Activated naive CD4-positive, alpha-beta T cell treated with anti-CD3 and anti-CD28 coated beads, Interleukin-2, amount 50 U/mL, for 24 hours (primary cell): ENCODE measurements around the gene DCDC2.
"Not testable (repeated sequence)": the region's sequence is repeated elsewhere in the genome, so short reads cannot be mapped to it uniquely, and the experiment has no call there.

Experiments
- H3K27ac Mint-ChIP-seq: one replicate; pipeline ENCODE4 v1.8.0; 2021; ENCODE audit warnings: mild to moderate bottlenecking, mixed read lengths
- H3K27me3 Mint-ChIP-seq: one replicate; pipeline ENCODE4 v1.8.0; 2021; ENCODE audit warnings: mixed read lengths
- H3K36me3 Mint-ChIP-seq: one replicate; pipeline ENCODE4 v1.8.0; 2021; ENCODE audit warnings: mixed read lengths
- H3K4me1 Mint-ChIP-seq: one replicate; pipeline ENCODE4 v1.8.0; 2021; ENCODE audit warnings: mixed read lengths
- H3K4me3 Mint-ChIP-seq: one replicate; pipeline ENCODE4 v1.8.0; 2021; ENCODE audit warnings: mild to moderate bottlenecking, mixed read lengths
- H3K9me3 Mint-ChIP-seq: one replicate; pipeline ENCODE4 v1.8.0; 2021; ENCODE audit warnings: mixed read lengths

The DCDC2 gene

DNA sequence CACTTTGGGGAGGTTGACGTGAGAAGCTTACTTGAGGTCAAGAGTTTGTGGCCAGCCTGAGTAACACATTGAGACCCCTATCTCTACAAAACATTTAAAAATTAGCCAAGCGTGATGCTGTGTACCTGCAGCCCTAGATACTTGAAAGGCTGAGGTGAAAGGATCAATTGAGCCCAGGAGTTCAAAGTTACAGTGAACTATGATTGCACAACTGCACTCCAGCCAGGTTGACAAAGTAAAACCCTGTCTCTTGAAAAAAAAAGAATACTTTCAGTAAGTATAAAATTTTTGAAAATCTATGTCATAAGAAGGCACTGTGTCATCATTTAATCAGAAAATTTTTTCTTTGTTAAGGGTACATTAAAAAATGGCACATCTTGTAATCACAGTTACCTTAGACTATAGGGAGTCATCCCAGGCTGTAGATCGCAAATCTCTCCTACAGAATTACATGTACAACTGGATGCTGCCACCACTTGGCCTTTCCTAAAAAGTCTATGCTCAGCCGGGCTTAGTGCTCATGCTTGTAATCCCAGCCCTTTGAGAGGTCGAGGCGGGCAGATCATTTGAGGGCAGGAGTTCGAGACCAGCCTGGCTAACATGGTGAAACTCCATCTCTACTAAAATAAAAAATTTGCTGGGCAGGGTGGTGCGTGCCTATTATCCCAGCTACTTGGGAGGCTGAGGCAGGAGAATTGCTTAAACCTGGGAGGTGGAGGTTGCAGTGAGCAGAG is 27.8 kb upstream of the DCDC2 start:
- Mint-ChIP-seq H3K27ac (no peak overlapping the region), H3K9me3 (no peaks in the 10 kb centered on the region), H3K4me1 (no peaks in the 10 kb centered on the region), H3K36me3 (no peaks in the 10 kb centered on the region), H3K27me3 (peaks cover 9% of the 10 kb centered on the region), H3K4me3 (no peak overlapping the region)

DNA sequence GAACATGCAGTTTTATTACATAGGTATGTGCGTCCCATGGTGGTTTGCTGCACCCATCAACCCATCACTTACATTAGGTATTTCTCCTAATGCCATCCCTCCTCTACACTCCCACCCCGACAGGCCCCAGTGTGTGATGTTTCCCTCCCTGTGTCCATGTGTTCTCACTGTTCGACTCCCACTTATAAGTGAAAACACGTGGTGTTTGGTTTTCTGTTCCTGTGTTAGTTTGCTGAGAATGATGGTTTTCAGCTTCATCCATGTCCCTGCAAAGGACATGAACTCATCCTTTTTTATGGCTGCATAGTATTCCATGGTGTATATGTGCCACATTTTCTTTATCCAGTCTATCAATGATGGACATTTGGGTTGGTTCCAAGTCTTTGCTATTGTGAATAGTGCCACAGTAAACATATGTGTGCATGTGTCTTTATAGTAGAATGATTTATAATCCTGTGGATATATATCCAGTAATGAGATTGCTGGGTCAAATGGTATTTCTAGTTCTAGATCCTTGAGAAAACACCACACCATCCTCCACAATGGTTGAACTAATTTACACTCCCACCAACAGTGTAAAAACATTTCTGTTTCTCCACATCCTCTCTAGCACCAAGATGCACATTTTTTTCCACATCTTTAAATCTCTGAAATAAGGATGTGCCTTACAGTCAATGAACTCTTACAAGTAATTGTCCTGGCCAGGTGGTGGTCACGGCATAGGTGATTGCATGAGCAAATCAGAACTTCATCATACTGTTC is 26.7 kb upstream of the DCDC2 start:
- H3K36me3 Mint-ChIP-seq, H3K27me3 Mint-ChIP-seq, H3K4me1 Mint-ChIP-seq, H3K4me3 Mint-ChIP-seq, H3K27ac Mint-ChIP-seq, H3K9me3 Mint-ChIP-seq: not testable (repeated sequence)

DNA sequence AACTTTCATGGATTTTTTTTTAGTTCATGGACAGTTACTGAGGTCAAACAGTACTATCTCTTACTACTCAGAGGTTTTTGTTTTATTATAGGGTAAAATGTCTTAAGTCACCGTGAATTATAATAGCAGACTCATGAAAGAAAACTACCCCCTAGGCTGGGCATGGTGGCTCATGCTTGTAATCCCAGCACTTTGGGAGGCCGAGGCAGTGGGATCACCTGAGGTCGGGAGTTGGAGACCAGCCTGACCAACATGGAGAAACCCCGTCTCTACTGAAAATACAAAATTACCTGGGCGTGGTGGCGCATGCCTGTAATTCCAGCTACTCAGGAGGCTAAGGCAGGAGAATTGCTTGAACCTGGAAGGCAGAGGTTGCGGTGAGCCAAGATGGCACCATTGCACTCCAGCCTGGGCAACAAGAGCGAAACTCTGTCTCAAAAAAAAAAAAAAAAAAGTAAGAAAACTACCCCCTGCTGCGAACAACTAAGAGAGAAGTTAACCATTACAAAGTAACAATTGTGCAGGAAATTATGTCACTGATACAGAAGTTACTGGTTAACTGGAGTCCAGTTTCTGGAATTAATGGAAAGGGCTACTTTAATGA is 25.1 kb upstream of the DCDC2 start:
- not testable (repeated sequence) for H3K27ac Mint-ChIP-seq, H3K4me3 Mint-ChIP-seq, H3K9me3 Mint-ChIP-seq, H3K36me3 Mint-ChIP-seq, H3K4me1 Mint-ChIP-seq
- H3K27me3 Mint-ChIP-seq: peaks cover 10% of the 10 kb centered on the region

DNA sequence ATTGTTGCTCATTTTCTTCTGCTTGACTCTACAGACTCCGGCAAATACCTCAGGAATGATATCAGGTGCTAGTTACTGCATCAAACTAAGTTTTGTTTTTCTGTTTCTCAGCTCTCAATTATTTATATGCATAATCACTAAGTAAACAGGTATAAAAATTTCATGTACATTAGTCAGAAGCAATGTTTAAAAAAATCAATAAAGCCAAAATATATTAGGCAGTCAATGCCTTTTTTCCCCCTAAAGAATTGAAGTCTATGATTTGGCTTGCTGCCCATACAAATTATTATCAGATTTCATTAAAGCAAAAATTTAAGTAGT is 24.3 kb upstream of the DCDC2 start:
- no peak overlapping the region for H3K27ac Mint-ChIP-seq
- no peaks in the 10 kb centered on the region for H3K9me3 Mint-ChIP-seq
- H3K4me3 Mint-ChIP-seq: no peak overlapping the region

DNA sequence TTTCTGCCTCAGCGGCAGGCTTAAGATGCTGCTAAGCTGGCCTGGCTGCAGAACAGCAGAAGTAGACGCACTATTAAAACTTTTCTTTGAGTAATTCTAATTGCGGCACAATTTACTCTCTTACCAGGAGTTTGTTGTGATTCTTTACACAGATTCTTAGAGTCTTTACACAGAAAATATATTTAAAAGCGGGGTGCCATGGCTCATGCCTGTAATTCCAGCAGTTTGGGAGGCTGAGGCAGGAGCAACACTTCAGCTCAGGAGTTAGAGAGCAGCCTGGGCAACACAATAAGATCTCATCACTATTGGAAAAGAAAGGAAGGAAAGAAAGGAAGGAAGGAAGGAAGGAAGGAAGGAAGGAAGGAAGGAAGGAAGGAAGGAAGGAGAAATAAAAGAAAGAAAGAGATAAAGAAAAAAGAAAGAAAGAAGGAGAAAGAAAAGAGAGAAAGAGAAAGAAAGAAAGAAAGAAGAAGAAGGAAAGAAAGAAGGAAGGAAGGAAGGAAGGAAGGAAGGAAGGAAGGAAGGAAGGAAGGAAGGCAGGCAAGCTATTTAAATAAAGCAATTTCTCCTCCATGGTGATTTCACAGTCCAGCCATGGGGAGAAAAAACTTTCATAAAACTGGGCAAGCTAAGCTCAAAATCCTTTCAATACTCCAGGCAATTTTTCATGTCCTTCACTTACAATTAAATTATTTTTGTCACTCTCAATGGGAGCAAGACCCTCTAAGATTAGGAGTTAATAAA is 23.8 kb upstream of the DCDC2 start:
- H3K4me3 Mint-ChIP-seq: no peak overlapping the region
- H3K27ac Mint-ChIP-seq: no peak overlapping the region
- no peaks in the 10 kb centered on the region for H3K4me1 Mint-ChIP-seq
- H3K27me3 Mint-ChIP-seq: peaks cover 7% of the 10 kb centered on the region
- H3K9me3 Mint-ChIP-seq: no peaks in the 10 kb centered on the region
- peaks cover 1% of the 10 kb centered on the region for H3K36me3 Mint-ChIP-seq

More for the DNA sequence above, 24.3 kb upstream of the DCDC2 start:
- Mint-ChIP-seq H3K4me1 (no peaks in the 10 kb centered on the region), H3K27me3 (peaks cover 7% of the 10 kb centered on the region), H3K36me3 (peaks cover 1% of the 10 kb centered on the region)

DNA sequence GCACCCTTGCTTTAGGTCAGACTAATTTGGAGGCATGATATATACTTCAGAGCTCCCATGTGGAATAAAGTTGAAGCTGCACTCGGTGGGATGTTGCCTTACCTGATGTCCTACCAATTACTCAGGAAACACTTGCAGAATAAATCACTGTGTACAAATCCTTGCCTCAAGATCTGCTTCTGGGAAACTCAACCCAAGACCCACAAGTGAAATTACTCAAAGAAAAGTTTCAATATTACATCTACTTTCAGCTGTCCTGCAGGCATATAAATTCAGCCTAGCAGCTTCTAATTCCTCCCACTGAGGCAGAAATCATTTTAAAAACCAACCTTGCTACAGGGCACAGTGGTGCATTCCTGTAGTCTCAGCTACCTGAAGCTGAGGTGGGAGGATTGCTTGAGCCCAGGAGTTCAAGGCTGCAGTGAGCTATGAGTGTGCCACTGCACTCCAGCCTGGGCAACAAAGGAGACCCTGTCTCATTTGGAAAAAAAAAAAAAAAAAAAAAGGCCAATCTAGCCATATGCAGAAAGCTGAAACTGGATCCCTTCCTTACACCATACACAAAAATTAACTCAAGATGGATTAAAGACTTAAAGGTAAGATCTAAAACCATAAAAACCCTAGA is 20.7 kb upstream of the DCDC2 start:
- H3K36me3 Mint-ChIP-seq: peaks cover 1% of the 10 kb centered on the region
- no peaks in the 10 kb centered on the region for H3K9me3 Mint-ChIP-seq
- H3K4me3 Mint-ChIP-seq: no peak overlapping the region
- H3K27ac Mint-ChIP-seq: no peak overlapping the region
- peaks cover 2% of the 10 kb centered on the region for H3K27me3 Mint-ChIP-seq
- H3K4me1 Mint-ChIP-seq: no peaks in the 10 kb centered on the region

DNA sequence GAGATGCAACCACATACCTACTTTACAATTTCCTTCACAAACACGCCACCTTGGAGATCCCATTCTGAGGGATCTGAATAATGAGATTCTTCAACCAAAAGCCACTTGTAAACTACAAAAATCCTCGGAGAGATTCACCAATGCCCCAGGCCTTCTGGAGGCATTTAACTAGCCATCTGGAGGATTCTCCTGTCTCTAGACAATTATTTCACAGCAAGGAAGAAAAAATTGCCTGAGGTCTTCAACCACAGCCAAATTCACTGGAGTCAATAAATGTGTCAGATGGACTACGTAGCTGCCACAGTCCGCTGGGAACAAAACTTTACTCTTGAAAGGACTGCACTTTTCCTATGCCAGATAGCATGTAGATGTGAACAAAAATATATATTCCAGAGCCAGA is 19.0 kb upstream of the DCDC2 start:
- peaks cover 1% of the 10 kb centered on the region for H3K36me3 Mint-ChIP-seq
- no peaks in the 10 kb centered on the region for H3K9me3 Mint-ChIP-seq
- H3K4me3 Mint-ChIP-seq: no peak overlapping the region
- no peak overlapping the region for H3K27ac Mint-ChIP-seq
- H3K4me1 Mint-ChIP-seq: no peaks in the 10 kb centered on the region
- H3K27me3 Mint-ChIP-seq: peaks cover 2% of the 10 kb centered on the region

DNA sequence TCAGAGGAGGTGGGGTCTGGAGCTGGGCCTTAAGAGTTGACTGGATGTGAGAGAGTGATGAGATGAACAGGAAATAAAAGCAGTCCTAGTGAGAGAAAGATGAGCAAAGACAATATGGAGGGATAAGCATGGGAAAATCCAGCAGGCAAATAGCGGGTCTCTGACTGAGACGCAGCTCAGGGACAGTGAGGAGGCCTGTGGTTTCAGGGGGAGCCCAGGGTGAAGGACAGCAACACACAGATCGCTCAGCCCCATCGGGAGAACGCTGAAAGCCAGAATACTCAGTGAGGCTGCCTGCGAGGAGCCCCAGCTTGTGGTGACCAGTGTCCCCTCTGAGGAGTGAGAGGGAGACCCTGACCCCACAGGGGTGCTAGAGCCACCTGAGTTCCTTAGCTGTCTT is 16.8 kb upstream of the DCDC2 start:
- H3K9me3 Mint-ChIP-seq: no peaks in the 10 kb centered on the region
- no peak overlapping the region for H3K4me3 Mint-ChIP-seq
- H3K36me3 Mint-ChIP-seq: peaks cover 1% of the 10 kb centered on the region
- H3K27ac Mint-ChIP-seq: no peak overlapping the region
- H3K4me1 Mint-ChIP-seq: no peaks in the 10 kb centered on the region
- peaks cover 2% of the 10 kb centered on the region for H3K27me3 Mint-ChIP-seq

DNA sequence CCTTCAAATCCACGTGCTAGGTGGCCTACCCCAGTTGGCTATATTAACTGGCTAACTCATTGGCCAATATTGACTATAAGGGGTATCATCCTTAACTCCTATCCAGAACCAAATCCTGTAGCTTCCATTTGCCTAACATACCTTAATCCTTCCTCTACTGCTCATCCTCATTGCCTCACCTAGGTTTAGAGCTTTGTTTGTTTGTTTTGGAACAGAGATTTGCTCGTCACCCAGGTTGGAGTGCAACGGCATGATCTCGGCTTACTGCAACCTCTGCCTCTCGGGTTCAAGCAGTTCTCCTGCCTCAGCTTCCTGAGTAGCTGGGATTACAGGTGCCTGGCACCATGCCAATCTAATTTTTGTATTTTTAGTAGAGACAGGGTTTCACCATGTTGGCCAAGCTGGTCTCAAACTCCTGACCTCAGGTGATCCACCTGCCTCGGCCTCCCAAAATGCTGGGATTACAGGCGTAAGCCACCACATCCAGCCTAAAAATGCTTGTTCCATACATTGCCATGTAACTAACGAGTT is 7.3 kb upstream of the DCDC2 start:
- not testable (repeated sequence) for H3K27me3 Mint-ChIP-seq

DNA sequence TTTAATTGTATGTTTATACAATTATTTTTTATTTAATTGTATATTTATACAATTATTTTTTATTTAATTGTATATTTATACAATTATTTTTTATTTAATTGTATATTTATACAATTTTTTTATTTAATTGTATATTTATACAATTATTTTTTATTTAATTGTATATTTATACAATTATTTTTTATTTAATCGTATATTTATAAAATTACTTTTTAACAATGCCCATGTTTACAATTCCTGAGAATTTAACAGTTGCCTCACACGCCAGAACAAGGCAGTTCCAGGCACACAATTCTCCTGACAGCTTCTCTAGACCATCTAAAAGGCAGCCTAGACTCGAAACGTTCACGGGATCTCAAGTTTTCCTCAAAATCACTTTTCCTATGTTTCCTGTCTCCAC is 4.5 kb upstream of the DCDC2 start:
- H3K27ac Mint-ChIP-seq, H3K4me3 Mint-ChIP-seq, H3K27me3 Mint-ChIP-seq, H3K9me3 Mint-ChIP-seq, H3K36me3 Mint-ChIP-seq: not testable (repeated sequence)
- H3K4me1 Mint-ChIP-seq: peaks cover 28% of the 10 kb centered on the region

More for the DNA sequence above, 7.3 kb upstream of the DCDC2 start:
- not testable (repeated sequence) for H3K9me3 Mint-ChIP-seq, H3K27ac Mint-ChIP-seq, H3K4me3 Mint-ChIP-seq, H3K36me3 Mint-ChIP-seq
- peaks cover 12% of the 10 kb centered on the region for H3K4me1 Mint-ChIP-seq

DNA sequence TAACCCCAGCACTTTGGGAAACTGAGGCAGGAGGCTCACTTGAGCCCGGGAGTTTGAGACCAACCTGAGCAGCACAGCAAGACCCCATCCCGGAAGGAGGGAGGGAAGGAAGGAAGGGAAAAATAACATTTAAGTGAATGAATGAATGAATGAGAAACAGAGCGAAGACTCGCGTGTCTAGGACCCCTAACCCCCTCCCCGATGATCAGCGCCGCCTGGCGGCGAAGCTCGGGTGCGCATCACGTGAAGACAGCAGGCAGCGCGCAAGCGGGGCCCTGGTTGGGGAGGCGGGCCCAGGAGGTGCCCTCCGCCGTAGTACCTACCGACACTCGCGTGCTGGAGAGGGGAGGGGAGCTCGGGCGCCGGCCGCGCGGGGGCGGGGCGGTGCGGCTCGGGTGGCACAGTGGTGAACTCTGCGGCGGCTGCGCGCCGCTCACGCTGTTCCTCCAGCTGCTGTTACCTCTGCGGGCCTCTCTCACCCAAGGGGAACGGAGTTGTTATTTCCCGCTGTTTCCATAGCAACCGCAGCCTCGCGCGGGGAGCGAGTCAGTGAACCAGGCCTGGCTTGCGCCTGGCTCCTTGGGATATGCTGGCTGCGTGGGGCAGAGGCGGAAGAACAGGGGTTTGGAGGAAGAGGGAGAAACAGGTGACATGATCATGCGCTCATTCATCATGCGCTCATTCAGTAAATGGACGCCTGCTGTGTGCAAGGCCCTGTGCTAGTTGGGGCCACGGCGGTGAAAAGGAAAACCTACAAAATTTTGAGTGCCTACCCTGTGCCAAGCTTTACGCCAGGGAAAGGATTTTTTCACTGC is 2.0 kb upstream of the DCDC2 start:
- Mint-ChIP-seq H3K9me3 (no peaks in the 10 kb centered on the region), H3K4me3 (peak overlapping the region; percentile 88), H3K27ac (peak overlapping the region; percentile 76), H3K27me3 (peaks cover 5% of the 10 kb centered on the region), H3K4me1 (peaks cover 32% of the 10 kb centered on the region), H3K36me3 (no peaks in the 10 kb centered on the region)

DNA sequence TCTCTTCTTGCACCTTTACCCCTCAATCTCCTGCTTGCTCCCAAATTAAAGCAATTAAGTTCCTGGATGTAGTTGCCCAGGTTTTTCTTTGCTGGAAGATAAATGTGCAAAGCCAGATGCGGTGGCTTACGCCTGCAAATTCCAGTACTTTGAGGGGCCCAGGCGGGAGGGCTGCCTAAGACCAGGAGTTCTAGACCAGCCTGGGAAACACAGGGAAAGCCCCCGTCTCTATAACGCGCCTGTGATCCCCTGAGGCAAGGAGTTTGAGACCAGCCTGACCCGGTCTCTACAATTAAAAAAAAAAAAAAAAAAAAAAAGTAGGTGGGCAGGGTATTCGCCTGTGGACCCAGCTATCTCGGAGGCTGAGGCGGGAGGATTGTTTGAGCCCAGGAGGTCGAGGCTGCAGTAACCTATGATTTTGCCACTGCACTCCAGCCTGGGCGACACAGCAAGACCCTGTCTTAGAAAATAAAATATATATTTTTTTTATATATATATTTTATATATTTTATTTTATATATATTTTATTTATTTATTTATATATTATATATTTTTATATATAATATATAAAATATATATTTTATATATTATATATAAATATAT is 461 bp upstream of the DCDC2 start:
- Mint-ChIP-seq H3K36me3 (no peaks in the 10 kb centered on the region), H3K27me3 (no peaks in the 10 kb centered on the region), H3K4me1 (peaks cover 32% of the 10 kb centered on the region), H3K27ac (no peak overlapping the region), H3K9me3 (no peaks in the 10 kb centered on the region), H3K4me3 (peak overlapping the region; percentile 88)

DNA sequence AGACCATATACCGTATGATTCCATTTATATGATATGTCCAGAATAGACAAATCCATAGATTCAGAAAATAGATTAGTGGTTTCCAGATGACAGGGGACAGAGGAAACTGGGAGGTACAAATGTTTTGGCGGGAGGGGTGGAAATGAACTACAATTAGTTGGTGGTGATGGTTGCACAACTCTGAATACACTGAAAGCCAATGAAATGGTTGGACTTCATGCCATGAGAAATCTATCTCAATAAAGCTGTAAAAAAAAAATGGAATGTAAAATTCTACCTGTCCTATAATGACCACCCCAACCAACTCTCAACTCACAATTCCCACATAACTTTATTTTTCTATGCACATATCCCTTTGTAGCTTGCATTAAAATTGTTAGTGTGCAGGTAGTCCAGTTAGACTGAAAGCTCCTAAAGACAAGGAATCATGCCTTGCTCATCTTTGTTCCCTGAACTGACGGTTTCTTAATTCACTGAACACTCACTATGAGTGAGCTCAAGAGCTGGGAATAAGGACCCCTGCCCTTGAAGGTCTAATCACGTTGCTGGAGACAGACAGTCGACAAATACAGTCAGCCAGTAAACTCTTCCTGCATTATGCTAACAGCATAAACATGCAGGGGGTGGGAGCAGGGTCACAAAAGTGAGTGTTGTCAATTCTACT is 1.4 kb downstream of the DCDC2 start:
- Mint-ChIP-seq H3K36me3 (no peaks in the 10 kb centered on the region), H3K4me3 (no peak overlapping the region), H3K4me1 (peaks cover 32% of the 10 kb centered on the region), H3K9me3 (no peaks in the 10 kb centered on the region), H3K27ac (no peak overlapping the region), H3K27me3 (no peaks in the 10 kb centered on the region)

DNA sequence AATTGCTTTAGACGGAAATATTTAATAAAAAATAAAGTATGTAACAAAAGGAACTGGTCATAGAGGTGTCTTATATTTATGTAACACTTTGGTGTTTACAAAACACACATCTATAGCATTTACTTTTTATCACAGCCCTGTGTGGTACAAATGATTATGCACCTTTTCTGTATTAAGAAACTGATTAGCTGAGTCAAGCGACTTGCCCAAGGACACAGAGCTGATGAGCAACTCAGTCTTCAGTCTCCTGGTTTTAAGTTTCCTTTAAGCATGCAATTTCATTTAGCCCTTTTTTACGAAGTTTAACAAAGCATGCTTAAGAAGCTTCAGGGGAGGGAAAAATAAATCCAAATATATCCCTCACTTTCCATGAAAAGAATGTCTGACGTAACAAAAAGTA is 2.5 kb downstream of the DCDC2 start:
- no peak overlapping the region for H3K4me3 Mint-ChIP-seq
- H3K9me3 Mint-ChIP-seq: no peaks in the 10 kb centered on the region
- no peak overlapping the region for H3K27ac Mint-ChIP-seq
- no peaks in the 10 kb centered on the region for H3K27me3 Mint-ChIP-seq
- peaks cover 22% of the 10 kb centered on the region for H3K4me1 Mint-ChIP-seq
- H3K36me3 Mint-ChIP-seq: no peaks in the 10 kb centered on the region
